ENCODE results near the gene PGLYRP2.
"Not testable (repeated sequence)": the region's sequence is repeated elsewhere in the genome, so short reads cannot be mapped to it uniquely, and the experiment has no call there.

The PGLYRP2 gene

GRCh38 chr19:15487038-15487437, 7.7 kb upstream of the PGLYRP2 start:
- DNase-seq: no peak

GRCh38 chr19:15485768-15486167, 6.5 kb upstream of the PGLYRP2 start:
- DNase-seq: not testable (repeated sequence)

GRCh38 chr19:15480996-15481395, 1.7 kb upstream of the PGLYRP2 start:
- not testable (repeated sequence) for DNase-seq

GRCh38 chr19:15476325-15476724, 3.0 kb downstream of the PGLYRP2 start:
- no peak for DNase-seq

GRCh38 chr19:15475611-15476010, 3.7 kb downstream of the PGLYRP2 start:
- no peak for DNase-seq

GRCh38 chr19:15475169-15475568, 4.1 kb downstream of the PGLYRP2 start:
- DNase-seq: no peak

GRCh38 chr19:15473821-15474220, 5.5 kb downstream of the PGLYRP2 start:
- DNase-seq: not testable (repeated sequence)

GRCh38 chr19:15471639-15472101, 7.6 kb downstream of the PGLYRP2 start:
- DNase-seq: no peak

GRCh38 chr19:15469513-15470297, 9.6 kb downstream of the PGLYRP2 start:
- DNase-seq: no peak

GRCh38 chr19:15468675-15469512, 10.4 kb downstream of the PGLYRP2 start:
- DNase-seq: no peak

- DNase-seq: no peak
Measured at GRCh38 chr19:15467734-15468214, 11.5 kb downstream of the PGLYRP2 start.

- no peak for DNase-seq
Measured at GRCh38 chr19:15466851-15467733, 12.2 kb downstream of the PGLYRP2 start.

GRCh38 chr19:15464394-15465385, 14.6 kb downstream of the PGLYRP2 start, which contains the start of gene RASAL3:
TSS of gene RASAL3 (minus strand) at chr19:15464544. CDS start at chr19:15464358, 186 bp downstream.
- no peak for DNase-seq

GRCh38 chr19:15463861-15464371, 15.4 kb downstream of the PGLYRP2 start:
- DNase-seq: no peak

GRCh38 chr19:15461694-15462093, 17.6 kb downstream of the PGLYRP2 start:
- no peak for DNase-seq

- no peak for DNase-seq
Measured at GRCh38 chr19:15457701-15458484, 21.4 kb downstream of the PGLYRP2 start.

GRCh38 chr19:15456871-15457700, 22.2 kb downstream of the PGLYRP2 start:
- peak; percentile 87 for DNase-seq

GRCh38 chr19:15456441-15456840, 22.9 kb downstream of the PGLYRP2 start:
- DNase-seq: no peak

- DNase-seq: no peak
Measured at GRCh38 chr19:15455996-15456395, 23.3 kb downstream of the PGLYRP2 start.
